ENCODE data around the gene NRG3.

Gene NRG3

DNA sequence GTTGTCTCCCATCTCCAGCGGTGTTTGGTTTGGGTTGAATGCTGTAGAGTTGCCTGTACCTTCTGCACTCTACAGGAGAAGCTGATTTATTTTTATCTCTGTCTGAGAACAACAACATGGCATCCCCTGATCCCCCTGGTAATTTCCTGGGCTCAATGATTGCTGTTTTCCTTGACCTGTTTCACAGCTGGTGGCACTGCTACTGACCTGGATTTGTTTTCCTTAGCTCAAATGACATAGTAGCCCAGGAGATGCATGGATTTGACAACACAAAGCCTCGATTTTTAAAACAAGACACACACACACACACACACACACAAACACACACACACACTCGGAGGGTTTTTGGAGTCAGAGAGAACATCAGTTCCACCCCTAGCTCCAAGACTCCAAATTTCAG lies 301.6 kb downstream of the NRG3 start:
- H3K4me3 ChIP-seq (ENCODE audit: low read length), result no peak overlapping the region
- peaks cover 5% of the 10 kb centered on the region for H3K9me3 ChIP-seq (replicated peaks; ENCODE audit: low read length)
- H3K4me2 ChIP-seq (ENCODE audit: low read length), result no peak overlapping the region
- no peaks in the 10 kb centered on the region for H3K36me3 ChIP-seq (ENCODE audit: insufficient read depth, low read length)
- no peaks in the 10 kb centered on the region for H3K27me3 ChIP-seq (ENCODE audit: control insufficient read depth, insufficient read depth, low read length)
- H3K4me1 ChIP-seq (ENCODE audit: control insufficient read depth, insufficient read depth, low read length), result no peaks in the 10 kb centered on the region
- H3K9ac ChIP-seq (ENCODE audit: low read depth, low read length), result no peak overlapping the region

DNA sequence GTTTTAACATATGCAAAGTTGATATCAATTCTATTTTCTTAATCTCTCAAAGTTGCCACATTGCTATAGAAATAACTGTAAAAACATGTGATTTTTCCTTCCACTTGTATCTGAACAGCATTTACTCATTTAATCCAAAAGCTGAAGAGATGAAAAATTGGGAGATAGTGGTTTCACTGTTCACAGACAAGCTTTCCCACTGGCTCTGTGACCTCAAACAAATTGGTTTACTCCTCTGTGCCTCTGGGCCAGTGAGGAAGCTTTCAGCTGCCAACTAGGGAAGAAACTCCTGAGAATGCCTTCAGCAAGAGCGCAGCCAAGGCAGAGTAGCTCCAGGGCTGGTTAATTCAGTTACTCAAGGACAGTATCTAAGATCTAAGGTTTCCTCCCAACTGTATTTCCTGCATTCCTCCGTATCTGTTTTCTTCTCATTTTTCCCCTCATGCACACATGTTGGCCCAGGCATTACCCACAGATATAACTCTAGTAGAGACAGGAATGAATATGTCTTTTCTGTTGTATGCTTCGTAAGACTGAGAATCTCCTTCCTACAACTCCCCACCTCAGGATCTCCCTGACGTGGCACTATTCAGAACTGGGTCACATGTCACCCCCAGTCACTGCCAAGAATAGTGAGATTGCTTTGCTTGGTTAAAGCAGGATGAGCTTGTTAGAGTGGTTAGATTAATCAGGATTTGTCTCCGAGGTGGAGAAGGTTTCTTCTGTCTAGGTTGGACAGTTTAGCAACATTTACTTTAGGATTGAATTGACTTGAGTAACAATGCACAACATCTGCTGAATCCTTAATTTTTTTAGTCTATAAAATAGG lies 315.7 kb downstream of the NRG3 start:
- Histone ChIP-seq H3K36me3 (ENCODE audit: insufficient read depth, low read length) (no peaks in the 10 kb centered on the region), H3K9me3 (replicated peaks; ENCODE audit: low read length) (peaks cover 14% of the 10 kb centered on the region)

DNA sequence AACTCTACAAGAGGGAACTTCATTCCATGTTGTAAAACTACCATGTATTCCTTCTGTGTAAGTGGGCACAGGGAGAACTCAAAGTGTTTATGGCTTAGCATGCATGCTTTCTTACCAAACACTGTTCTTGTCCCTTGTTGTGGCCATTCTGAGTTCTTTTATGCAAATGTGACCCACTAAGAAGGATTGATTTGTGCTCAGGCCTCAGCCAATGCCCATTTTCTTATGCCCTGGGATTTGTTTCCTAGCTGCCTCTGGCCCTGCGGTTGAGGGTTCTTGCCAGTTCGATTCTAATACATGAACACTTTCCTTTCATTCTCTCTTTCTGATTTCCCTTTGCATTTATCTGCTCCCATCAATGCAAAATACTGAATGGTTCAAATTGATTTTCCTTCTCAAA lies 316.7 kb downstream of the NRG3 start:
- no peaks in the 10 kb centered on the region for H3K36me3 ChIP-seq (ENCODE audit: insufficient read depth, low read length)
- H3K9ac ChIP-seq (ENCODE audit: low read depth, low read length), result no peak overlapping the region
- no peak overlapping the region for H3K4me2 ChIP-seq (ENCODE audit: low read length)
- H3K4me3 ChIP-seq (ENCODE audit: low read length), result no peak overlapping the region
- no peaks in the 10 kb centered on the region for H3K4me1 ChIP-seq (ENCODE audit: control insufficient read depth, insufficient read depth, low read length)
- peaks cover 14% of the 10 kb centered on the region for H3K9me3 ChIP-seq (replicated peaks; ENCODE audit: low read length)
- H3K27me3 ChIP-seq (ENCODE audit: control insufficient read depth, insufficient read depth, low read length), result no peaks in the 10 kb centered on the region

More for the DNA sequence above, 315.7 kb downstream of the NRG3 start:
- Histone ChIP-seq H3K4me2 (ENCODE audit: low read length) (no peak overlapping the region), H3K4me1 (ENCODE audit: control insufficient read depth, insufficient read depth, low read length) (no peaks in the 10 kb centered on the region), H3K27me3 (ENCODE audit: control insufficient read depth, insufficient read depth, low read length) (no peaks in the 10 kb centered on the region), H3K4me3 (ENCODE audit: low read length) (no peak overlapping the region), H3K9ac (ENCODE audit: low read depth, low read length) (no peak overlapping the region)

DNA sequence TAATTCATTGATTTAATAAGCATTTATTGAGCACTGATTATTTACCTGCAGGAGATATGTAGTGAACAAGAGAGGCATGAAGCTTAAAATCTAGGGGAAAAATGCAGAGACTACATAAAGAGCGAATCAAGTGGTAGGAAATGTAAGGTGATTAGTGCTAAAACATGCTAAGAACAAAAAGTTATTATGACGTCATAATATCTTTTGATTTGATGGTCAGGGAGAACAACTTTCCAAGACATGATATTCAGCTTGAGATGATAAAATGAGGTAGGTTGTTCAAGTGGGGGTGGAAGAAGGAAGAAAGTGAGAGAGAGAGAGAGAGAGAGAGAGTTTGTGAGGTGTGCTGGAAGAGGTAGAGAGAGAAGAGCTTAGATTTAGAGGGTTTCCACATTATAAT lies 317.7 kb downstream of the NRG3 start:
- H3K27me3 ChIP-seq (ENCODE audit: control insufficient read depth, insufficient read depth, low read length), result no peaks in the 10 kb centered on the region
- H3K9ac ChIP-seq (ENCODE audit: low read depth, low read length), result no peak overlapping the region
- H3K36me3 ChIP-seq (ENCODE audit: insufficient read depth, low read length), result no peaks in the 10 kb centered on the region
- no peaks in the 10 kb centered on the region for H3K4me1 ChIP-seq (ENCODE audit: control insufficient read depth, insufficient read depth, low read length)
- peaks cover 17% of the 10 kb centered on the region for H3K9me3 ChIP-seq (replicated peaks; ENCODE audit: low read length)
- H3K4me2 ChIP-seq (ENCODE audit: low read length), result no peak overlapping the region
- no peak overlapping the region for H3K4me3 ChIP-seq (ENCODE audit: low read length)

DNA sequence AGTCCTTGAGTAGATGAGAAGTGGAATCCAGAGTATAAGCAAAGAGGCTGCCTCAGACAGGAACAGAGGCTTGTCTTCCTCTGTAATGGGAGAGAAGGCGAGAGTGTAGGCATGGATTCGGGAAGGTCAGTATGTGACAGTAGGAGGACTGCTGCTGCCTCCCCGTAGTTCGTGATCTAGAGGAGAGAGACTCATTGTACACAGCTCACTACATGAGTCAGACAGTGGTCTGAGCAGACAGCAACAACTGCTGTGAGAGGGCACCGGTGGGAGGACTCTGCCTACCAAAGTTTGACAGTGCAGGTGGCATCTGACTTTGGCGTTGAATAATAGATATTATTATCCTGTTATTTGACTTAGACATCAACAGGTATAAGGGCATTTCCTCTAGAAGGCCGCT lies 319.4 kb downstream of the NRG3 start:
- Histone ChIP-seq H3K9ac (ENCODE audit: low read depth, low read length) (no peak overlapping the region), H3K36me3 (ENCODE audit: insufficient read depth, low read length) (no peaks in the 10 kb centered on the region), H3K9me3 (replicated peaks; ENCODE audit: low read length) (peaks cover 17% of the 10 kb centered on the region), H3K4me3 (ENCODE audit: low read length) (no peak overlapping the region), H3K4me2 (ENCODE audit: low read length) (no peak overlapping the region), H3K27me3 (ENCODE audit: control insufficient read depth, insufficient read depth, low read length) (no peaks in the 10 kb centered on the region), H3K4me1 (ENCODE audit: control insufficient read depth, insufficient read depth, low read length) (no peaks in the 10 kb centered on the region)

DNA sequence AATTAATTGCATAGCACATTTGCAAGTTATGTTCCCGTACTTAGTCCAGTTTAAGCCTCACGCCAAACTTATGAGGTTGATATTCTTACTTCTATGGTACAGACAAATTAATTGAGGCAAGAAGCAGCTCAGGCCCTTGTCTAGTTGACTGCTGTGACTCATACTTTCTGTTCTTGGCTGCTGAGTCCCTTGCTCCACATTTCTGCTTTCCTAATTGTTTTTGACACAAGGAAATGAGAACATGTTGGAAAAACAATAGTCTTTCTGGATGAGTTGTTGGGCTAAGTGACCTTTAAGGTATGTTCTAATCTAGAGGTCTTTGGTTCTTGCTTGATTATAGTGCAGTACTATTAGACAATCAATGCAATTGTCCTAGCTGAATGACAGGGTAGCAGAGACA lies 331.8 kb downstream of the NRG3 start:
- Histone ChIP-seq H3K4me1 (ENCODE audit: control insufficient read depth, insufficient read depth, low read length) (no peaks in the 10 kb centered on the region), H3K4me3 (ENCODE audit: low read length) (no peak overlapping the region), H3K4me2 (ENCODE audit: low read length) (no peak overlapping the region), H3K9ac (ENCODE audit: low read depth, low read length) (no peak overlapping the region), H3K27me3 (ENCODE audit: control insufficient read depth, insufficient read depth, low read length) (no peaks in the 10 kb centered on the region), H3K36me3 (ENCODE audit: insufficient read depth, low read length) (no peaks in the 10 kb centered on the region), H3K9me3 (replicated peaks; ENCODE audit: low read length) (peaks cover 5% of the 10 kb centered on the region)

DNA sequence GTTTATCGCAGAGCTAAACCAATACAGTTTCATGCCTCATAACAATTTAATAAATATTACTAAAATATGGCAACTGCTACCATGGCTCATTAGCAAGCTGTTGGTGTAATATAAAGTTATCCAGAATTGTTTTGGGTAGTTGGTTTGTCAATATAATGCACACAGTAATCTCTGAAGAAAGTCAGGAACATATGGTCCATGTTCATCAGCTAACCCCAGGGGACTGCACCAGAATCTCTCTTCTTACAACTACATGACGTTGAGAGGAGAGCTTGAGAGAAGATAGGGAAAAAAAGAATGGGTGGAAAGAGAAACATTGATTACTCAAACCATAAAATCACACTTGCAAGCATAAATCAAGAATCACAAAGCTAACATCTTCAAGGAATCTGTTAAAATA lies 333.7 kb downstream of the NRG3 start:
- Histone ChIP-seq H3K4me1 (ENCODE audit: control insufficient read depth, insufficient read depth, low read length) (no peaks in the 10 kb centered on the region), H3K9me3 (replicated peaks; ENCODE audit: low read length) (no peaks in the 10 kb centered on the region), H3K36me3 (ENCODE audit: insufficient read depth, low read length) (no peaks in the 10 kb centered on the region), H3K9ac (ENCODE audit: low read depth, low read length) (no peak overlapping the region), H3K27me3 (ENCODE audit: control insufficient read depth, insufficient read depth, low read length) (no peaks in the 10 kb centered on the region), H3K4me3 (ENCODE audit: low read length) (no peak overlapping the region), H3K4me2 (ENCODE audit: low read length) (no peak overlapping the region)

DNA sequence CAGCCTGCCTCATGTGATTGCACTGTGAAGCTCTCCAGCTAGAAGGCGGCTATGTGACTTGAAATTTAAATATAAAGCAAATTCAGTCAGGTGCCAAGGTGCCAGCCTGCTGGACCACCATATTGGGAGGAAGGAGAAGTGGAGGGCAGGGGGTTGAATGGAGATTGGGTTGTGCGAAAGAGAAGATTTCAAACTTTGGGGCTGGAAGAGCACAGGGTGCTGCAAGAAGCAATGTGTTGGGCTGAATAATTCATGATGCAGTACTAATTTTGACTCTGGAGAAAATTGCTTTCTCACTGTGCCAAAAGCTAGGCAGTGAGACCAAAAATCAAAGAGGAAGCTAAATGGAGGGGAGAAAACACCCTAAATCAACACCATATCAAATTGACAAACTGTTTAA lies 335.3 kb downstream of the NRG3 start:
- Histone ChIP-seq H3K4me1 (ENCODE audit: control insufficient read depth, insufficient read depth, low read length) (no peaks in the 10 kb centered on the region), H3K27me3 (ENCODE audit: control insufficient read depth, insufficient read depth, low read length) (no peaks in the 10 kb centered on the region), H3K9me3 (replicated peaks; ENCODE audit: low read length) (no peaks in the 10 kb centered on the region), H3K4me2 (ENCODE audit: low read length) (no peak overlapping the region), H3K36me3 (ENCODE audit: insufficient read depth, low read length) (no peaks in the 10 kb centered on the region), H3K9ac (ENCODE audit: low read depth, low read length) (no peak overlapping the region), H3K4me3 (ENCODE audit: low read length) (no peak overlapping the region)

DNA sequence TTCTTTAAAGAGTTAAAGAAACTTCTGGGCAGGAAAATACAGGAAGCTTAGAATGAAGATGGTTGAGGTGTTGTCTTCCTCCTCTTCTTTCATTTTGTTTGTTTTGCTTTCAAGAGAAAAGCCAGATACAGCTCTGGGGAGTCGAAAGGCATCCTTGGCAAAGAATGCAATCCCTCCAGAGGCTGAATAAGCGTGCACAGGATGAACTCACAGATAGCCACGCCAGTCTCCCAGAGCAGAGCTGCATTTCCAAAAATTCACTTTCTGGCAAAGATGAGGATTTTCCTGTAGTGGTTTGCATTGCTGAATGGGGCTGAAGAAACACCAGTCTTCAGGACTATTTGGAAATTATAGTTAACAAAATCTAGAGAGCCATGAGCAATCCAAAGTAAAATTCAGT lies 336.4 kb downstream of the NRG3 start:
- no peak overlapping the region for H3K4me3 ChIP-seq (ENCODE audit: low read length)
- H3K27me3 ChIP-seq (ENCODE audit: control insufficient read depth, insufficient read depth, low read length), result no peaks in the 10 kb centered on the region
- H3K9ac ChIP-seq (ENCODE audit: low read depth, low read length), result no peak overlapping the region
- H3K4me1 ChIP-seq (ENCODE audit: control insufficient read depth, insufficient read depth, low read length), result no peaks in the 10 kb centered on the region
- H3K9me3 ChIP-seq (replicated peaks; ENCODE audit: low read length), result no peaks in the 10 kb centered on the region
- H3K4me2 ChIP-seq (ENCODE audit: low read length), result no peak overlapping the region
- H3K36me3 ChIP-seq (ENCODE audit: insufficient read depth, low read length), result no peaks in the 10 kb centered on the region

DNA sequence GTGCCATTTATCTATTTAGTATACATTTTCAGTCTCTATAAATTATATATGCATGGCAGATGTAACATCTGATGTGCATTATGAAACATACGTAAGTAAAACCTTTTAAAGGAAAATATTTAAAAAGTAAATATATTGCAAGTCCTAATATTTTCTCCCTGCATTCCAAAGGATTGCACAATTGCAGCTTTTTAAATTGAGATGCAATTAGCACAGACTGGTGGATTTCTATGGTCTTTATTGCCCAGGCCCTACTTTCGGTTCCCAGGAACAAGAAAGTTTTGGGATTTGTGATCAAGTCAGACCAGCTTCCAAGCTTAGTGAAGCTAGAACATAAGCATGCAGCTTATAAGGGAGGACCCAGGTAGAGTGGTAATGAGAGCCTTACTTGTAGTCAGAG lies 337.8 kb downstream of the NRG3 start:
- H3K9me3 ChIP-seq (replicated peaks; ENCODE audit: low read length), result no peaks in the 10 kb centered on the region
- H3K36me3 ChIP-seq (ENCODE audit: insufficient read depth, low read length), result no peaks in the 10 kb centered on the region
- no peak overlapping the region for H3K4me3 ChIP-seq (ENCODE audit: low read length)

DNA sequence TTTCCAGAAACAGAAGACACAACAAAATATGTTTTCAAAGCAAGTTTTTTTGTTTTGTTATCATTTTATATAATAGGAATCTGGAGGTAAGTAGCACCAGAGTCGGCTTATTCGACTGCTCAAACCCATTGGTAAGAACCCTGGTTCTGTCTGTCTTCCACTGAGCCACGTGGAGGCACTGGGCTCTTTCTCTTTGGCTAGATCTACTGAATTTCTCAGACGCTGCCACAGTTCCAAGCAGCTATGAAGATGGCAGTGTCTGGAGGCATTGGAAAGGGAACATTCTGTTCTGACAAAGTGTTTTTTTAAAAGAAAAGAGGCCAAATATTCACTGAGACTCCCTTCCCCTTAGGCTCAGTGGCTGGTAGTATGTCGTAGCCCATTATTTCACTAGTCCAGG lies 338.8 kb downstream of the NRG3 start:
- H3K27me3 ChIP-seq (ENCODE audit: control insufficient read depth, insufficient read depth, low read length), result no peaks in the 10 kb centered on the region
- H3K36me3 ChIP-seq (ENCODE audit: insufficient read depth, low read length), result no peaks in the 10 kb centered on the region
- H3K4me1 ChIP-seq (ENCODE audit: control insufficient read depth, insufficient read depth, low read length), result no peaks in the 10 kb centered on the region
- H3K4me2 ChIP-seq (ENCODE audit: low read length), result no peak overlapping the region
- H3K4me3 ChIP-seq (ENCODE audit: low read length), result no peak overlapping the region
- no peak overlapping the region for H3K9ac ChIP-seq (ENCODE audit: low read depth, low read length)
- no peaks in the 10 kb centered on the region for H3K9me3 ChIP-seq (replicated peaks; ENCODE audit: low read length)

More for the DNA sequence above, 337.8 kb downstream of the NRG3 start:
- Histone ChIP-seq H3K4me1 (ENCODE audit: control insufficient read depth, insufficient read depth, low read length) (no peaks in the 10 kb centered on the region), H3K27me3 (ENCODE audit: control insufficient read depth, insufficient read depth, low read length) (no peaks in the 10 kb centered on the region), H3K9ac (ENCODE audit: low read depth, low read length) (no peak overlapping the region), H3K4me2 (ENCODE audit: low read length) (no peak overlapping the region)

DNA sequence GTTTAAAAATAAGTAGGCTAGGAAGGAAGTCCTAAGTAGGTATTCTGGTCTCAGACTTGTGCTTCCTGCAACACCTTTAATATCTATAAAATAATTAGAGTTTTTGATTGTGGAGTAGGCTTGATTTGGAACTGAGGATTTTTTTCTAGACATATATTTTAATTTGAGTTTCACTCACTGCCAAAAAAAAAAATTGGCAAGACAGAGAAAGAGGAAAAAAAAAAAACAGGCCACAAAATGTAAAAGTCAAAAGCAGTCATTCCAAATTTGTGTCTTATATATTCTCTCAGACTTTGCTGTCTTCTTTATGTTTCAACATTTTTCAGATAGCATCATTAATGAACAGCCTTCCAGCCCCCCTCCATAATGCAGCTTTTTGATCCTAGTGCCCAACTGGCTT lies 346.1 kb downstream of the NRG3 start:
- no peaks in the 10 kb centered on the region for H3K4me1 ChIP-seq (ENCODE audit: control insufficient read depth, insufficient read depth, low read length)
- no peaks in the 10 kb centered on the region for H3K27me3 ChIP-seq (ENCODE audit: control insufficient read depth, insufficient read depth, low read length)
- no peak overlapping the region for H3K9ac ChIP-seq (ENCODE audit: low read depth, low read length)
- H3K4me2 ChIP-seq (ENCODE audit: low read length), result no peak overlapping the region
- H3K9me3 ChIP-seq (replicated peaks; ENCODE audit: low read length), result peaks cover 15% of the 10 kb centered on the region
- H3K36me3 ChIP-seq (ENCODE audit: insufficient read depth, low read length), result no peaks in the 10 kb centered on the region
- no peak overlapping the region for H3K4me3 ChIP-seq (ENCODE audit: low read length)

All from skeletal muscle satellite cell (primary cell).